Pancreas (tissue), 10 donors: ENCODE results near the gene TNS3. TPM values are rescaled to one million over a fixed set of nuclear protein-coding genes. Genes with fewer than 3 reads are reported as not detected.

Experiments
- ATAC-seq, 4 donors: fragments of 200-7000 bp; cut with Tn5 transposase; one replicate each; pipeline versions ENCODE4 v1.8.0 to v1.9.1; 2020; ENCODE audit warnings: mild to moderate bottlenecking in 4 of 4, moderate library complexity in 4 of 4
- DNase-seq, 6 donors: peaks; one replicate each; pipeline ENCODE4 v3.0.0-alpha.2; 2020
- FAIRE-seq: peaks from 2 replicates; lab custom pipeline; 2012; peaks lifted over from hg19 to GRCh38; lab: Jason Lieb, UNC
- H3K27ac ChIP-seq, 4 donors: fragments of 200-600 bp; sonication (generic); 1 replicate in 3 of 4; 2 replicates in 1 of 4; pipeline versions ENCODE4 v1.5.0 to v1.8.0; 2020
- H3K27me3 ChIP-seq, 4 donors: fragments of 200-600 bp; one replicate each; pipeline ENCODE4 v1.8.0; 2021
- H3K36me3 ChIP-seq, 3 donors: fragments of 200-600 bp; sonication (generic) in 1 of 3; one replicate each; pipeline versions ENCODE4 v1.5.0 to v1.8.0; 2020 to 2021
- H3K4me1 ChIP-seq, 3 donors: fragments of 200-600 bp; one replicate each; pipeline ENCODE4 v1.8.0; 2021
- H3K4me3 ChIP-seq, 4 donors: fragments of 200-600 bp; sonication (generic) in 2 of 4; one replicate each; pipeline versions ENCODE4 v1.5.0 to v1.8.0; 2020 to 2021
- H3K9me3 ChIP-seq, 4 donors: fragments of 200-600 bp; one replicate each; pipeline ENCODE4 v1.8.0; 2021
- CTCF ChIP-seq, 4 donors: fragments of 200-600 bp; sonication (generic) in 3 of 4; IDR thresholded peaks; one replicate each; pipeline versions ENCODE4 v1.5.0 to v1.8.0; 2021; ENCODE audit warnings: antibody characterized with exemption in 4 of 4
- WGBS, 2 donors: extraction: QIAGEN DNeasy Blood & Tissue Kit; methylation state at CpG; one replicate each; pipeline ENCODE4 v1.1.7; 2013; 5-methylcytosine and 5-hydroxymethylcytosine counted together
- intact Hi-C, 3 donors: fragments of 100-400 bp; cut with DNase I; formaldehyde crosslinking; loops; one replicate each; pipeline versions ENCODE4 v1.11.1 to v1.14.2; 2022
- polyA plus RNA-seq, 2 donors: library from polyadenylated mRNA; stranded (reverse); fragments of 200-250 nt; gene quantifications; one replicate each; pipeline ENCODE4 v1.2.3, GENCODE V29; 2013
- total RNA-seq, 6 donors: library from RNA; stranded (reverse); fragmentation: NEBNext Ultra II Directional in 4 of 6; extraction: Animal tissue kit (Norgen Biotek cat#: 25700) in 4 of 6; gene quantifications; one replicate each; pipeline versions ENCODE4 v1.2.1 to v1.2.4, GENCODE V29; 2021 to 2023
- donor health status: healthy with polysubstance abuse.
- donor health status: DM: no; HTN: no; CAD: no; lungs with moderate emphysema.
- donor health status: DM: no; HTN: no; CAD: no.
- donor health status: control.
- donor health status: control.
- donor health status: Bipolar disorder and iron deficiency.
- donor health status: DM: yes; HTN: yes; CAD: no.
- donor health status: DM: no; HTN: no; CAD: no.
- donor health status: DM: no; HTN: no; CAD: no.
- donor health status: DM: yes; HTN: yes; CAD: no.

TNS3 gene
- total and polyA plus RNA-seq, 8 donors = 28.0 to 125 (median 91.2) TPM

- ATAC-seq = no peak
- FAIRE-seq = no peak
- peak in 1 of 6 donors; percentile 52 for DNase-seq
- 91 to 93% methylated on average over 8 of the region's 8 CpGs for WGBS, 2 donors
- H3K27me3 ChIP-seq = no peaks in the 10 kb centered on the region
- H3K9me3 ChIP-seq = no peaks in the 10 kb centered on the region
- no peak overlapping the region for H3K4me3 ChIP-seq
- TF ChIP-seq CTCF (IDR thresholded peaks at IDR 0.05) = no peak
- intact Hi-C loops = no loop called here
- H3K36me3 ChIP-seq = peaks cover 0 to 13% (median 4%) of the 10 kb centered on the region in 3 donors
- H3K27ac ChIP-seq = no peak overlapping the region
- H3K4me1 ChIP-seq = peaks cover 16 to 28% (median 20%) of the 10 kb centered on the region in 3 donors
These were observed 229.4 kb downstream of the TNS3 start for GRCh38 chr7:47352394-47352968.

- TF ChIP-seq CTCF (IDR thresholded peaks at IDR 0.05) = no peak
- WGBS, 2 donors = 83 to 89% methylated on average over 20 of the region's 20 CpGs
- Histone ChIP-seq H3K4me1 (peaks cover 10 to 19% (median 13%) of the 10 kb centered on the region in 3 donors), H3K27ac (no peak overlapping the region), H3K27me3 (no peaks in the 10 kb centered on the region), H3K4me3 (no peak overlapping the region), H3K9me3 (no peaks in the 10 kb centered on the region), H3K36me3 (peaks cover 0 to 13% (median 6%) of the 10 kb centered on the region in 3 donors)
- DNase-seq (peak in 1 of 6 donors; percentile 30), FAIRE-seq (no peak), ATAC-seq (no peak)
- intact Hi-C loops = no loop called here
These were observed 230.4 kb downstream of the TNS3 start for GRCh38 chr7:47351233-47352154.

- TF ChIP-seq CTCF (IDR thresholded peaks at IDR 0.05) = no peak
- Histone ChIP-seq H3K36me3 (peaks cover 0 to 20% (median 6%) of the 10 kb centered on the region in 3 donors), H3K4me1 (peaks cover 7 to 11% (median 9%) of the 10 kb centered on the region in 3 donors), H3K4me3 (no peak overlapping the region), H3K9me3 (no peaks in the 10 kb centered on the region), H3K27ac (no peak overlapping the region), H3K27me3 (no peaks in the 10 kb centered on the region)
- no peak for FAIRE-seq
- WGBS, 2 donors = 81 to 90% methylated on average over 5 of the region's 5 CpGs
- DNase-seq = peak in 1 of 6 donors; percentile 36
- no peak for ATAC-seq
- intact Hi-C loops = no loop called here
These were observed 231.5 kb downstream of the TNS3 start for GRCh38 chr7:47350425-47350824.

GRCh38 chr7:47349401-47349800, 232.5 kb downstream of the TNS3 start:
- 84% methylated on average over 7 of the region's 7 CpGs for WGBS, 2 donors
- no peak for DNase-seq

More at GRCh38 chr7:47349401-47349800, 232.5 kb downstream of the TNS3 start:
- Histone ChIP-seq H3K27me3 (no peaks in the 10 kb centered on the region), H3K27ac (no peak overlapping the region), H3K4me1 (peaks cover 0 to under 1% (median 0%) of the 10 kb centered on the region in 3 donors), H3K36me3 (peaks cover 0 to 31% (median 10%) of the 10 kb centered on the region in 3 donors), H3K9me3 (no peaks in the 10 kb centered on the region), H3K4me3 (no peak overlapping the region)
- FAIRE-seq = no peak
- no peak for ATAC-seq
- intact Hi-C loops = no loop called here
- no peak for TF ChIP-seq CTCF (IDR thresholded peaks at IDR 0.05)
